ENCODE data around the gene HMCES.

The HMCES gene

GRCh38 chr3:129314386-129315222, 35.9 kb downstream of the HMCES start (continued):
- TF ChIP-seq, protein P1, sequence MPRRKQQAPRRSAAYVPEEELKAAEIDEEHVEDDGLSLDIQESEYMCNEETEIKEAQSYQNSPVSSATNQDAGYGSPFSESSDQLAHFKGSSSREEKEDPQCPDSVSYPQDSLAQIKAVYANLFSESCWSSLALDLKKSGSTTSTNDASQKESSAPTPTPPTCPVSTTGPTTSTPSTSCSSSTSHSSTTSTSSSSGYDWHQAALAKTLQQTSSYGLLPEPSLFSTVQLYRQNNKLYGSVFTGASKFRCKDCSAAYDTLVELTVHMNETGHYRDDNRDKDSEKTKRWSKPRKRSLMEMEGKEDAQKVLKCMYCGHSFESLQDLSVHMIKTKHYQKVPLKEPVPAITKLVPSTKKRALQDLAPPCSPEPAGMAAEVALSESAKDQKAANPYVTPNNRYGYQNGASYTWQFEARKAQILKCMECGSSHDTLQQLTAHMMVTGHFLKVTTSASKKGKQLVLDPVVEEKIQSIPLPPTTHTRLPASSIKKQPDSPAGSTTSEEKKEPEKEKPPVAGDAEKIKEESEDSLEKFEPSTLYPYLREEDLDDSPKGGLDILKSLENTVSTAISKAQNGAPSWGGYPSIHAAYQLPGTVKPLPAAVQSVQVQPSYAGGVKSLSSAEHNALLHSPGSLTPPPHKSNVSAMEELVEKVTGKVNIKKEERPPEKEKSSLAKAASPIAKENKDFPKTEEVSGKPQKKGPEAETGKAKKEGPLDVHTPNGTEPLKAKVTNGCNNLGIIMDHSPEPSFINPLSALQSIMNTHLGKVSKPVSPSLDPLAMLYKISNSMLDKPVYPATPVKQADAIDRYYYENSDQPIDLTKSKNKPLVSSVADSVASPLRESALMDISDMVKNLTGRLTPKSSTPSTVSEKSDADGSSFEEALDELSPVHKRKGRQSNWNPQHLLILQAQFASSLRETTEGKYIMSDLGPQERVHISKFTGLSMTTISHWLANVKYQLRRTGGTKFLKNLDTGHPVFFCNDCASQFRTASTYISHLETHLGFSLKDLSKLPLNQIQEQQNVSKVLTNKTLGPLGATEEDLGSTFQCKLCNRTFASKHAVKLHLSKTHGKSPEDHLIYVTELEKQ (tag by site-specific recombination; IDR thresholded peaks at IDR 0.05; ENCODE audit: borderline replicate concordance) = no peak
- TF ChIP-seq ZXDB (tag by site-specific recombination; IDR thresholded peaks at IDR 0.05) (no peak; the same call in 1 of the 2 replicates), ZNF292 (tag by site-specific recombination; IDR thresholded peaks at IDR 0.05; ENCODE audit: borderline replicate concordance, low read depth) (no peak), ZNF529 (tag by site-specific recombination; IDR thresholded peaks at IDR 0.05; ENCODE audit: insufficient replicate concordance) (no peak), ZNF48 (tag by site-specific recombination; IDR thresholded peaks at IDR 0.05) (no peak), ZNF404 (tag by site-specific recombination; IDR thresholded peaks at IDR 0.05) (no peak), ZNF518A (tag by site-specific recombination; conservative IDR thresholded peaks at IDR 0.05; ENCODE audit: low read depth) (no peak), KLF17 (tag by site-specific recombination; IDR thresholded peaks at IDR 0.05) (no peak), ZNF155 (tag by site-specific recombination; IDR thresholded peaks at IDR 0.05) (no peak), ZNF121 (tag by site-specific recombination; IDR thresholded peaks at IDR 0.05) (no peak), ZNF629 (tag by site-specific recombination; IDR thresholded peaks at IDR 0.05) (peak; percentile 64), PRDM2 (tag by site-specific recombination; IDR thresholded peaks at IDR 0.05; ENCODE audit: borderline replicate concordance) (no peak), ZNF768 (tag by site-specific recombination; IDR thresholded peaks at IDR 0.05) (peak; percentile 53; the same call in 1 of the 2 replicates), ZNF623 (tag by site-specific recombination; IDR thresholded peaks at IDR 0.05) (no peak), EGR2 (tag by site-specific recombination; IDR thresholded peaks at IDR 0.05; ENCODE audit: low read depth) (no peak), MYNN (tag by site-specific recombination; IDR thresholded peaks at IDR 0.05; ENCODE audit: borderline replicate concordance) (peak; percentile 95)
- TF ChIP-seq, protein P2, sequence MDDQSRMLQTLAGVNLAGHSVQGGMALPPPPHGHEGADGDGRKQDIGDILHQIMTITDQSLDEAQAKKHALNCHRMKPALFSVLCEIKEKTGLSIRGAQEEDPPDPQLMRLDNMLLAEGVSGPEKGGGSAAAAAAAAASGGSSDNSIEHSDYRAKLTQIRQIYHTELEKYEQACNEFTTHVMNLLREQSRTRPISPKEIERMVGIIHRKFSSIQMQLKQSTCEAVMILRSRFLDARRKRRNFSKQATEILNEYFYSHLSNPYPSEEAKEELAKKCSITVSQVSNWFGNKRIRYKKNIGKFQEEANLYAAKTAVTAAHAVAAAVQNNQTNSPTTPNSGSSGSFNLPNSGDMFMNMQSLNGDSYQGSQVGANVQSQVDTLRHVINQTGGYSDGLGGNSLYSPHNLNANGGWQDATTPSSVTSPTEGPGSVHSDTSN (CRISPR knock-in tag; IDR thresholded peaks at IDR 0.05) = 0 out of 2 replicates have a peak, but pooled peaks have one; percentile 41
- TF ChIP-seq, protein P3, sequence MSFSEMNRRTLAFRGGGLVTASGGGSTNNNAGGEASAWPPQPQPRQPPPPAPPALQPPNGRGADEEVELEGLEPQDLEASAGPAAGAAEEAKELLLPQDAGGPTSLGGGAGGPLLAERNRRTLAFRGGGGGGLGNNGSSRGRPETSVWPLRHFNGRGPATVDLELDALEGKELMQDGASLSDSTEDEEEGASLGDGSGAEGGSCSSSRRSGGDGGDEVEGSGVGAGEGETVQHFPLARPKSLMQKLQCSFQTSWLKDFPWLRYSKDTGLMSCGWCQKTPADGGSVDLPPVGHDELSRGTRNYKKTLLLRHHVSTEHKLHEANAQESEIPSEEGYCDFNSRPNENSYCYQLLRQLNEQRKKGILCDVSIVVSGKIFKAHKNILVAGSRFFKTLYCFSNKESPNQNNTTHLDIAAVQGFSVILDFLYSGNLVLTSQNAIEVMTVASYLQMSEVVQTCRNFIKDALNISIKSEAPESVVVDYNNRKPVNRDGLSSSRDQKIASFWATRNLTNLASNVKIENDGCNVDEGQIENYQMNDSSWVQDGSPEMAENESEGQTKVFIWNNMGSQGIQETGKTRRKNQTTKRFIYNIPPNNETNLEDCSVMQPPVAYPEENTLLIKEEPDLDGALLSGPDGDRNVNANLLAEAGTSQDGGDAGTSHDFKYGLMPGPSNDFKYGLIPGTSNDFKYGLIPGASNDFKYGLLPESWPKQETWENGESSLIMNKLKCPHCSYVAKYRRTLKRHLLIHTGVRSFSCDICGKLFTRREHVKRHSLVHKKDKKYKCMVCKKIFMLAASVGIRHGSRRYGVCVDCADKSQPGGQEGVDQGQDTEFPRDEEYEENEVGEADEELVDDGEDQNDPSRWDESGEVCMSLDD (tag by site-specific recombination; IDR thresholded peaks at IDR 0.05) = 0 out of 2 replicates have a peak, but pooled peaks have one; percentile 26
